ENCODE measurements around the gene YPEL3. TPM values are rescaled to one million over a fixed set of nuclear protein-coding genes. Genes with fewer than 3 reads are reported as not detected.

Gene YPEL3
- total and polyA plus RNA-seq, 4 donors: 66.0 to 240 (median 92.3) TPM

- H3K4me3 ChIP-seq (ENCODE audit: low read length in 2 of 2): no peak overlapping the region
- intact Hi-C loops (cut with DNase I): loop anchor here in 1 of 2 donors (10.0 kb wide), 1 partner anchor 335 kb away; the partner anchor contains the start of gene ZNF771
- no peak for ATAC-seq (ENCODE audit: low FRiP score)
- H3K4me1 ChIP-seq (ENCODE audit: control insufficient read depth in 1 of 2, insufficient read depth in 2 of 2, low read length in 2 of 2): no peaks in the 10 kb centered on the region
- H3K27me3 ChIP-seq (ENCODE audit: control insufficient read depth in 1 of 2, insufficient read depth in 2 of 2, low read length in 1 of 2): no peaks in the 10 kb centered on the region
- H3K36me3 ChIP-seq (ENCODE audit: control insufficient read depth in 1 of 2, insufficient read depth in 2 of 2, low read length in 1 of 2): peaks cover 0 to 14% of the 10 kb centered on the region in 2 donors
- no peaks in the 10 kb centered on the region for H3K9me3 ChIP-seq (ENCODE audit: control insufficient read depth, low read length)
- WGBS, 2 donors: 72 to 74% methylated on average over 31 of the region's 31 CpGs
- DNase-seq: peak in 1 of 2 donors; percentile 68
- no peak overlapping the region for H3K27ac ChIP-seq (ENCODE audit: low read depth in 1 of 2, low read length in 2 of 2)
Observed at GRCh38 chr16:30069611-30070462, 26.2 kb downstream of the YPEL3 start.

GRCh38 chr16:30068750-30069610 lies 27.0 kb downstream of the YPEL3 start:
- Histone ChIP-seq H3K4me1 (ENCODE audit: control insufficient read depth in 1 of 2, insufficient read depth in 2 of 2, low read length in 2 of 2) (no peaks in the 10 kb centered on the region), H3K36me3 (ENCODE audit: control insufficient read depth in 1 of 2, insufficient read depth in 2 of 2, low read length in 1 of 2) (peaks cover 0 to 14% of the 10 kb centered on the region in 2 donors), H3K27me3 (ENCODE audit: control insufficient read depth in 1 of 2, insufficient read depth in 2 of 2, low read length in 1 of 2) (no peaks in the 10 kb centered on the region), H3K27ac (ENCODE audit: low read depth in 1 of 2, low read length in 2 of 2) (no peak overlapping the region), H3K4me3 (ENCODE audit: low read length in 2 of 2) (no peak overlapping the region), H3K9me3 (ENCODE audit: control insufficient read depth, low read length) (no peaks in the 10 kb centered on the region)
- ATAC-seq (ENCODE audit: low FRiP score) (no peak), DNase-seq (no peak)
- WGBS, 2 donors: 76 to 79% methylated on average over 17 of the region's 17 CpGs
- intact Hi-C loops (cut with DNase I): loop anchor here in 1 of 2 donors (10.0 kb wide), 1 partner anchor 336 kb away; the partner anchor contains the start of gene ZNF771

GRCh38 chr16:30068333-30068732 lies 27.7 kb downstream of the YPEL3 start:
- 81 to 84% methylated on average over 9 of the region's 9 CpGs for WGBS, 2 donors
- no peaks in the 10 kb centered on the region for H3K9me3 ChIP-seq (ENCODE audit: control insufficient read depth, low read length)
- H3K36me3 ChIP-seq (ENCODE audit: control insufficient read depth in 1 of 2, insufficient read depth in 2 of 2, low read length in 1 of 2): peaks cover 0 to 14% of the 10 kb centered on the region in 2 donors
- H3K27ac ChIP-seq (ENCODE audit: low read depth in 1 of 2, low read length in 2 of 2): no peak overlapping the region
- no peaks in the 10 kb centered on the region for H3K27me3 ChIP-seq (ENCODE audit: control insufficient read depth in 1 of 2, insufficient read depth in 2 of 2, low read length in 1 of 2)
- H3K4me3 ChIP-seq (ENCODE audit: low read length in 2 of 2): no peak overlapping the region
- DNase-seq (no peak), ATAC-seq (ENCODE audit: low FRiP score) (no peak)
- intact Hi-C loops (cut with DNase I): loop anchor here in 1 of 2 donors (10.0 kb wide), 1 partner anchor 336 kb away; the partner anchor contains the start of gene ZNF771
- no peaks in the 10 kb centered on the region for H3K4me1 ChIP-seq (ENCODE audit: control insufficient read depth in 1 of 2, insufficient read depth in 2 of 2, low read length in 2 of 2)

- Histone ChIP-seq H3K4me3 (ENCODE audit: low read length in 2 of 2) (no peak overlapping the region), H3K27ac (ENCODE audit: low read depth in 1 of 2, low read length in 2 of 2) (no peak overlapping the region), H3K36me3 (ENCODE audit: control insufficient read depth in 1 of 2, insufficient read depth in 2 of 2, low read length in 1 of 2) (peaks cover 0 to 14% of the 10 kb centered on the region in 2 donors), H3K27me3 (ENCODE audit: control insufficient read depth in 1 of 2, insufficient read depth in 2 of 2, low read length in 1 of 2) (no peaks in the 10 kb centered on the region), H3K9me3 (ENCODE audit: control insufficient read depth, low read length) (no peaks in the 10 kb centered on the region), H3K4me1 (ENCODE audit: control insufficient read depth in 1 of 2, insufficient read depth in 2 of 2, low read length in 2 of 2) (no peaks in the 10 kb centered on the region)
- WGBS, 2 donors: 81 to 82% methylated on average over 6 of the region's 6 CpGs
- DNase-seq: no peak
- intact Hi-C loops (cut with DNase I): loop anchor here in 1 of 2 donors (10.0 kb wide), 1 partner anchor 337 kb away; the partner anchor contains the start of gene ZNF771
- no peak for ATAC-seq (ENCODE audit: low FRiP score)
Observed at GRCh38 chr16:30067584-30067916, 28.5 kb downstream of the YPEL3 start.

GRCh38 chr16:30066761-30067583 lies 29.0 kb downstream of the YPEL3 start:
- H3K9me3 ChIP-seq (ENCODE audit: control insufficient read depth, low read length): no peaks in the 10 kb centered on the region
- peak overlapping the region; percentile 32 to 90 for H3K4me3 ChIP-seq (ENCODE audit: low read length in 2 of 2)
- intact Hi-C loops (cut with DNase I): loop anchor here in 1 of 2 donors (10.0 kb wide), 1 partner anchor 338 kb away; the partner anchor contains the start of gene ZNF771
- H3K27ac ChIP-seq (ENCODE audit: low read depth in 1 of 2, low read length in 2 of 2): peak overlapping the region in 1 of 2 donors; percentile 92
- peak in 1 of 2 donors; percentile 60 for DNase-seq
- H3K4me1 ChIP-seq (ENCODE audit: control insufficient read depth in 1 of 2, insufficient read depth in 2 of 2, low read length in 2 of 2): no peaks in the 10 kb centered on the region
- no peaks in the 10 kb centered on the region for H3K27me3 ChIP-seq (ENCODE audit: control insufficient read depth in 1 of 2, insufficient read depth in 2 of 2, low read length in 1 of 2)
- peaks cover 0 to 14% of the 10 kb centered on the region in 2 donors for H3K36me3 ChIP-seq (ENCODE audit: control insufficient read depth in 1 of 2, insufficient read depth in 2 of 2, low read length in 1 of 2)
- no peak for ATAC-seq (ENCODE audit: low FRiP score)
- 31 to 39% methylated on average over 21 of the region's 21 CpGs for WGBS, 2 donors

GRCh38 chr16:30065943-30066760 lies 29.9 kb downstream of the YPEL3 start:
- DNase-seq: peak in 1 of 2 donors; percentile 90
- Histone ChIP-seq H3K36me3 (ENCODE audit: control insufficient read depth in 1 of 2, insufficient read depth in 2 of 2, low read length in 1 of 2) (peaks cover 0 to 14% of the 10 kb centered on the region in 2 donors), H3K9me3 (ENCODE audit: control insufficient read depth, low read length) (no peaks in the 10 kb centered on the region), H3K27me3 (ENCODE audit: control insufficient read depth in 1 of 2, insufficient read depth in 2 of 2, low read length in 1 of 2) (no peaks in the 10 kb centered on the region), H3K4me3 (ENCODE audit: low read length in 2 of 2) (peak overlapping the region; percentile 32 to 90), H3K4me1 (ENCODE audit: control insufficient read depth in 1 of 2, insufficient read depth in 2 of 2, low read length in 2 of 2) (no peaks in the 10 kb centered on the region), H3K27ac (ENCODE audit: low read depth in 1 of 2, low read length in 2 of 2) (peak overlapping the region; percentile 88 to 92)
- WGBS, 2 donors: 0 to 1% methylated on average over 40 to 44 of the region's 44 CpGs
- intact Hi-C loops (cut with DNase I): loop anchor here in 1 of 2 donors (10.0 kb wide), 1 partner anchor 339 kb away; the partner anchor contains the start of gene ZNF771
- peak; percentile 19 for ATAC-seq (ENCODE audit: low FRiP score)

- intact Hi-C loops (cut with DNase I): loop anchor here in 1 of 2 donors (10.0 kb wide), 1 partner anchor 339 kb away; the partner anchor contains the start of gene ZNF771
- 0% methylated on average over 88 to 99 of the region's 99 CpGs for WGBS, 2 donors
Observed at GRCh38 chr16:30065102-30065942, 30.7 kb downstream of the YPEL3 start, which contains the start of gene ALDOA. ALDOA (plus strand) TSS chr16:30065760; CDS start chr16:30066898, 1,138 bp downstream.

More at GRCh38 chr16:30065102-30065942, 30.7 kb downstream of the YPEL3 start, which contains the start of gene ALDOA:
- H3K36me3 ChIP-seq (ENCODE audit: control insufficient read depth in 1 of 2, insufficient read depth in 2 of 2, low read length in 1 of 2): peaks cover 0 to 14% of the 10 kb centered on the region in 2 donors
- H3K27ac ChIP-seq (ENCODE audit: low read depth in 1 of 2, low read length in 2 of 2): peak within 1 kb of the TSS; percentile 92 to 94
- H3K4me1 ChIP-seq (ENCODE audit: control insufficient read depth in 1 of 2, insufficient read depth in 2 of 2, low read length in 2 of 2): no peaks in the 10 kb centered on the region
- peak within 1 kb of the TSS; percentile 57 to 90 for H3K4me3 ChIP-seq (ENCODE audit: low read length in 2 of 2)
- no peaks in the 10 kb centered on the region for H3K27me3 ChIP-seq (ENCODE audit: control insufficient read depth in 1 of 2, insufficient read depth in 2 of 2, low read length in 1 of 2)
- ATAC-seq (ENCODE audit: low FRiP score) (peak; percentile 94), DNase-seq (peak; percentile 99)
- no peaks in the 10 kb centered on the region for H3K9me3 ChIP-seq (ENCODE audit: control insufficient read depth, low read length)

Measured in aorta (tissue), 5 donors.